Esophagus squamous epithelium (tissue), 4 donors: ENCODE data around the gene C13orf42.

ENCODE experiments used
- POLR2A ChIP-seq, 4 donors: fragments of 450-650 bp; IDR thresholded peaks; one replicate each; pipeline ENCODE4 v1.6.1; 2017; ENCODE audit warnings: antibody characterized with exemption in 4 of 4, mild to moderate bottlenecking in 4 of 4, moderate library complexity in 3 of 4
- TF ChIP-seq, protein P1 (sequence below), 6 experiments: fragments of 450-650 bp in 4 of 6; fragments of 200-600 bp in 2 of 6; sonication (generic) in 2 of 6; IDR thresholded peaks; one replicate each; pipeline ENCODE4 v1.5.1; 2016 to 2019; ENCODE audit warnings: antibody characterized with exemption in 6 of 6, mild to moderate bottlenecking in 4 of 6, moderate library complexity in 4 of 6

DNA sequence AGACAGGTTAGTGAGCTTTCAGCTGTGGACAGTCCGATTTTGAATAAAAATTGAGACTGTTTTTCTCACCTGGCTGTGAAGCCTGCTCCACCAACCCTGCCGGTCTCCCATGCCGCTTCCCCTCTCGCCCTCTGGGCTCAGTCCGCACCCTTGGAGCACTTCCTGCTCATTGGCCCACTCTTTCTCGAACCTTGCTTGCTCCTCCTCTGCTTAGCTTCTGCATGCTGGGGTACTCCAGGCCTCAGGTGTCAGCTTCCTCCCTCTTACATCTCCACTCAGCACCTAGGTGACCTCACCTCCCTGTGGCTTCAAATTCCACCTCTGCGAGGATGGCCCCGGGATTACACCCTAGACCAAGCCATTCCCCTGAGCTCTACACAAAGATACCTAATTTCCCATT lies 39.6 kb downstream of the C13orf42 start:
- no peak for TF ChIP-seq POLR2A (IDR thresholded peaks at IDR 0.05)
- TF ChIP-seq, protein P1, sequence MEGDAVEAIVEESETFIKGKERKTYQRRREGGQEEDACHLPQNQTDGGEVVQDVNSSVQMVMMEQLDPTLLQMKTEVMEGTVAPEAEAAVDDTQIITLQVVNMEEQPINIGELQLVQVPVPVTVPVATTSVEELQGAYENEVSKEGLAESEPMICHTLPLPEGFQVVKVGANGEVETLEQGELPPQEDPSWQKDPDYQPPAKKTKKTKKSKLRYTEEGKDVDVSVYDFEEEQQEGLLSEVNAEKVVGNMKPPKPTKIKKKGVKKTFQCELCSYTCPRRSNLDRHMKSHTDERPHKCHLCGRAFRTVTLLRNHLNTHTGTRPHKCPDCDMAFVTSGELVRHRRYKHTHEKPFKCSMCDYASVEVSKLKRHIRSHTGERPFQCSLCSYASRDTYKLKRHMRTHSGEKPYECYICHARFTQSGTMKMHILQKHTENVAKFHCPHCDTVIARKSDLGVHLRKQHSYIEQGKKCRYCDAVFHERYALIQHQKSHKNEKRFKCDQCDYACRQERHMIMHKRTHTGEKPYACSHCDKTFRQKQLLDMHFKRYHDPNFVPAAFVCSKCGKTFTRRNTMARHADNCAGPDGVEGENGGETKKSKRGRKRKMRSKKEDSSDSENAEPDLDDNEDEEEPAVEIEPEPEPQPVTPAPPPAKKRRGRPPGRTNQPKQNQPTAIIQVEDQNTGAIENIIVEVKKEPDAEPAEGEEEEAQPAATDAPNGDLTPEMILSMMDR (IDR thresholded peaks at IDR 0.05): no peak
